Measurements from ENCODE around the gene TIAM1.

GRCh38 chr21:31137960-31138359 lies 206.1 kb downstream of the TIAM1 start:
- no peak for TF ChIP-seq CTCF (conservative IDR thresholded peaks at IDR 0.05)
- no peak for TF ChIP-seq ZFX (IDR thresholded peaks at IDR 0.05)
